Ascending aorta (tissue), 2 donors: ENCODE measurements around the gene LDLRAD4. TPM values are rescaled to one million over a fixed set of nuclear protein-coding genes. Genes with fewer than 3 reads are reported as not detected.

ENCODE experiments used
- DNase-seq, 2 donors: peaks; one replicate each; pipeline ENCODE4 v3.0.0-alpha.2; 2019; ENCODE audit warnings: low spot score in 2 of 2
- H3K27ac ChIP-seq, 2 donors: fragments of 200-600 bp; sonication (generic); one replicate each; pipeline ENCODE4 v1.5.1; 2016 to 2017; ENCODE audit warnings: mild to moderate bottlenecking in 1 of 2
- H3K27me3 ChIP-seq: fragments of 200-600 bp; sonication (generic); one replicate; pipeline ENCODE4 v1.5.1; 2017
- H3K36me3 ChIP-seq, 2 donors: fragments of 200-600 bp; sonication (generic); one replicate each; pipeline ENCODE4 v1.5.1; 2016
- H3K4me1 ChIP-seq, 2 donors: fragments of 200-600 bp; sonication (generic); one replicate each; pipeline ENCODE4 v1.5.1; 2016 to 2017; ENCODE audit warnings: mild to moderate bottlenecking in 1 of 2
- H3K4me3 ChIP-seq, 2 donors: fragments of 200-600 bp; sonication (generic); one replicate each; pipeline ENCODE4 v1.5.1; 2016 to 2017; ENCODE audit warnings: mild to moderate bottlenecking in 1 of 2
- H3K9me3 ChIP-seq, 2 donors: fragments of 200-600 bp; sonication (generic); one replicate each; pipeline ENCODE4 v1.5.1; 2016
- intact Hi-C: fragments of 100-400 bp; cut with DNase I; formaldehyde crosslinking; loops from one replicate; pipeline ENCODE4 v1.15.1; 2023
- total RNA-seq: library from RNA; depleted of rRNA; stranded (reverse); fragments of >200 nt; gene quantifications from one replicate; pipeline ENCODE4 v1.1.0, GENCODE V29; 2016
- TF ChIP-seq, protein P1 (sequence below), 3 experiments: fragments of 200-600 bp in 2 of 3; fragments of 450-650 bp in 1 of 3; sonication (generic) in 2 of 3; IDR thresholded peaks; one replicate each; pipeline ENCODE4 v1.5.1; 2016 to 2019; ENCODE audit warnings: antibody characterized with exemption in 3 of 3, mild to moderate bottlenecking in 1 of 3, moderate library complexity in 1 of 3

LDLRAD4 gene
- total RNA-seq, 1 donor from 2014 or later: 21.0 TPM

DNA sequence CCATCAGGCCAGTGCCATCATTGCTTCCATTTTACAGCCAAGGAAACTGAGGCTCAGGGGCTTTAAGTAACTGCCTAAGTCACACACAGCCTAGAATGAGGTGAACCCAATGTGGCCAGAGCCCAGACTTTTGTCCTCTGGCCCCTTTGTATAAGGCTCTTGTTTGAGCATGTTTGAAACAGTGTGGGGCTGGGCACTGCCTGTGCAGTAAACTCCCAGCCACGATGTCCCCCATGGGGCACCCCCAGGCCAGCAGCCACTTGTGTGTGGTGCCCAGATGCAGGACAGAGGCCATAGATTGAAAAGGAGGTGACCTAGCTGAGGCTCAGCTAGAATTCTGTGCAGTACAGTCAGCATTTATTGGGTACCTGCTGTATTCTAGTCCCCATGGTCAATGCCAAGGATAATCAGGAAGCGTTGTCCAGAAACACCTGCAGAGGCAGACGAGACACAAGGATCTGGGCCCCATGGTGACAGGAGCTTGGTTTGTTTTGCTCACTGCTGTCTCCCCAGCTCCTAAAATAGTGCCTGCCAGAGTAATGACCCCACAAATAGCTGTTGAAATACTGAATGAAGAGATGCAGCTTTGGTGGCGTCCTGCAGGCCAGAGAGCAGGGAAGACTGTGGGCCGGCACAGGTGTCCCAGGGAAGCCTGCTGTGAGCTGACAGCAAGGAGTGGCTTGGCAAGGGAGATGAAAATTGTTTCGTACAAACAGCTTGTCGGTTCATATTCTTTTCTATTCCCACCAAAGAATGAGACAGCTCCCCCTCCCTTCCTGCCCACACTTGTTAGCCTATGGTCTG, 160.7 kb downstream of the LDLRAD4 start:
- intact Hi-C loops: no loop called here
- no peaks in the 10 kb centered on the region for H3K27me3 ChIP-seq
- DNase-seq: no peak
- H3K4me3 ChIP-seq: no peak overlapping the region
- H3K4me1 ChIP-seq: peaks cover 15 to 64% of the 10 kb centered on the region in 2 donors
- no peaks in the 10 kb centered on the region for H3K9me3 ChIP-seq
- TF ChIP-seq, protein P1, sequence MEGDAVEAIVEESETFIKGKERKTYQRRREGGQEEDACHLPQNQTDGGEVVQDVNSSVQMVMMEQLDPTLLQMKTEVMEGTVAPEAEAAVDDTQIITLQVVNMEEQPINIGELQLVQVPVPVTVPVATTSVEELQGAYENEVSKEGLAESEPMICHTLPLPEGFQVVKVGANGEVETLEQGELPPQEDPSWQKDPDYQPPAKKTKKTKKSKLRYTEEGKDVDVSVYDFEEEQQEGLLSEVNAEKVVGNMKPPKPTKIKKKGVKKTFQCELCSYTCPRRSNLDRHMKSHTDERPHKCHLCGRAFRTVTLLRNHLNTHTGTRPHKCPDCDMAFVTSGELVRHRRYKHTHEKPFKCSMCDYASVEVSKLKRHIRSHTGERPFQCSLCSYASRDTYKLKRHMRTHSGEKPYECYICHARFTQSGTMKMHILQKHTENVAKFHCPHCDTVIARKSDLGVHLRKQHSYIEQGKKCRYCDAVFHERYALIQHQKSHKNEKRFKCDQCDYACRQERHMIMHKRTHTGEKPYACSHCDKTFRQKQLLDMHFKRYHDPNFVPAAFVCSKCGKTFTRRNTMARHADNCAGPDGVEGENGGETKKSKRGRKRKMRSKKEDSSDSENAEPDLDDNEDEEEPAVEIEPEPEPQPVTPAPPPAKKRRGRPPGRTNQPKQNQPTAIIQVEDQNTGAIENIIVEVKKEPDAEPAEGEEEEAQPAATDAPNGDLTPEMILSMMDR (IDR thresholded peaks at IDR 0.05): no peak
- peak overlapping the region; percentile 66 to 67 for H3K27ac ChIP-seq
- no peaks in the 10 kb centered on the region for H3K36me3 ChIP-seq

DNA sequence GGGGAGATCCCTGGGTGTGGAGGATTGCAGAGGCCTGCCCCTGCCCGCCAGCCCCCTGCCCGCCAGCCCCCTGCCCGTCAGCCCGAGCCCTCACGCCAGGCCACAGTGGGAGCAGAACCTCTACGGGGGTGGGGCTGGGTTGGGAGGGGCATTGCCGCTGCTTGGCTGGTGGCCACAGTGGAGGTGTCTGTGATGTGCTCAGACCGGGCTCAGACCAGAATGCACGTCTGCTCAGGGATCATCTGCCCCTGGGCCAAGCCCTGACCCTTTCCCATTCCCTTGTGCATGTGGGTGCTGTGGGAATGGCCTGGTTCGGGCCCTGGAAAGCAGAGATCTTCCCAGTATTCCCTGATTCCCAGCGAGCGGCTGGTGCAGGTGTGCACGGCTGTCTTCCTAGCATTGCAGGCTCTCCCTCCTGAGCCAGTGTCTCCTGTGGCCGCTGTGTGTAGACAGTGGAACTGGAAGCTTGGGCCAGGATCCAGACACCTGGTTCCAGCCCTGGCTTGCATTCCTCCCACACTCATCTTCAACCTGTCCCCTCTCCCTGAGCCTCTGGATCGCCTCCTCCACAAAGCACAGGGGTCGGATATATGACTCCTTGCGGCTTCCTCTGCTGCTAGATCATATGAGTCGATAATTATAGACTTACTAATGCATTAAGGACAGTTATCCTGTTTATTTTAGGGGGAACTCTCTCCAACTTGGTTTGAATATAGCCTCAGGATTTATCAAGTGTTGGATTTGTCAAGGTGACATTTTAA, 161.6 kb downstream of the LDLRAD4 start:
- H3K27me3 ChIP-seq: no peaks in the 10 kb centered on the region
- no peak for DNase-seq
- no peaks in the 10 kb centered on the region for H3K36me3 ChIP-seq
- peaks cover 15 to 59% of the 10 kb centered on the region in 2 donors for H3K4me1 ChIP-seq
- no peak overlapping the region for H3K4me3 ChIP-seq
- TF ChIP-seq, protein P1 (IDR thresholded peaks at IDR 0.05): no peak
- no peaks in the 10 kb centered on the region for H3K9me3 ChIP-seq
- intact Hi-C loops: loop anchor here (2.0 to 5.0 kb wide), 3 partner anchors 57 to 433 kb away; partner anchors contain the start of gene SEH1L
- H3K27ac ChIP-seq: peak overlapping the region; percentile 66 to 67

DNA sequence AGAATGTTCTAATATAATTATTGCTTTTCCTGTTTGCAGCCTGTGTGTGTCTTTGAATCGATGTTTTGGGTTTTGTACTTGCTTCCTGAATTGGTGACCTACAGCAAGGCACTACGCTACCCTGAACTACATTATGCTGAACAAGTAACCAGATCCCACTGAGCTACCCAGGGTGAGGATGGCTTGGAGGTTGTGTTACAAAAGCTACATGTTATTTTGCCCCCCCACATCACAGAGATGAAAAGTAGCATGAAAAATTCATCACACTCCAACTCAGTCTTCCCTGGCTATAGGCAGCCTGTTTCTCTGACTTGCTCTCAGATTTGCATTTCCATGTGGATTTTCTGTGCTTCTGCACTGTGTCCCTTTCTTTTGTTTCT, 162.1 kb downstream of the LDLRAD4 start:
- TF ChIP-seq, protein P1 (IDR thresholded peaks at IDR 0.05): no peak
- Histone ChIP-seq H3K9me3 (no peaks in the 10 kb centered on the region), H3K36me3 (no peaks in the 10 kb centered on the region), H3K27ac (peak overlapping the region; percentile 67 to 96), H3K4me3 (no peak overlapping the region), H3K4me1 (peaks cover 15 to 56% of the 10 kb centered on the region in 2 donors), H3K27me3 (no peaks in the 10 kb centered on the region)
- no peak for DNase-seq
- intact Hi-C loops: loop anchor here (2.0 to 5.0 kb wide), 3 partner anchors 57 to 433 kb away; partner anchors contain the start of gene SEH1L

DNA sequence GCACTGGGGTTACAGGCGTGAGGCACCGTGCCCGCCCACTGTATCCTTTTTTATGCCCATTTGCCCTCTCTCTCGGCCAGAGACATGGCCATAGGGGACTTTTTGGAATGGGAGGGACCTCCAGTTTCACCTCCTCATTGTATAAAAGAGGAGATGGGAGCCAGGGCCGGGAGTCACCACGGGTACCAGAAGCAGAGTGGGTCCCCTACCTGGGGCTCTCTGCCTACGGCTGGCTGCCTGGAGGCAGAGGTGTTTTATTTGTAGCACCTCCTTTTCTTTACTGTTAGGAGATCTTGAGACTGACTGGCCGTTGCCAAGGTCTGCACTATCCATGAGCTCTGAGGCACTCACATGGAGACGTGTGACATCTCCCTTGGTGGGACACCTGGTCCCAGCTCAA, 162.8 kb downstream of the LDLRAD4 start:
- intact Hi-C loops: loop anchor here (2.0 to 5.0 kb wide), 3 partner anchors 56 to 434 kb away; partner anchors contain the start of gene SEH1L
- Histone ChIP-seq H3K4me3 (peak overlapping the region in 1 of 2 donors; percentile 55), H3K27ac (peak overlapping the region; percentile 95 to 96), H3K9me3 (no peaks in the 10 kb centered on the region), H3K27me3 (no peaks in the 10 kb centered on the region), H3K36me3 (no peaks in the 10 kb centered on the region), H3K4me1 (peaks cover 15 to 52% of the 10 kb centered on the region in 2 donors)
- no peak for DNase-seq
- TF ChIP-seq, protein P1 (IDR thresholded peaks at IDR 0.05): no peak

DNA sequence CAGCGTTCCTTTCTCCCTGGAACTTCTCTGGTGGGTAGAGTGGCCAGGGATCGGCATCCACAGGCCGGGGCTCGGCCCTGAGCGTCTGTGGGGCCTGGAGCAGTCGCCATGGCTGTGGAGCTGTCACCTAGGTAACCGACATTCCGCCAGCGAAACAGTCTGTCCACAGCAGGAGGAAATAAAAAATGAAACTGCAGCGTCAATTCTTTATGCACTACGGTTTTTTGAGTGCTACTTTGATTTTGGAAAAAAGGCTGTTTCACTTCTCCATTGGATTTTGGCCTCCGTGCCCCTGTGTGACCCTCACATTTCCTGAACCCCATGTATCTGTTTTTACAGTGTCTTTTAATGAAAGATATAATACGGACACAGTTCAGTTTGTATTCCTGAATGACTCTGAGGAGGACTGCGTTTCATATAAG, 163.4 kb downstream of the LDLRAD4 start:
- Histone ChIP-seq H3K4me3 (peak overlapping the region; percentile 35 to 55), H3K36me3 (no peaks in the 10 kb centered on the region), H3K4me1 (peaks cover 15 to 52% of the 10 kb centered on the region in 2 donors), H3K27me3 (no peaks in the 10 kb centered on the region), H3K27ac (peak overlapping the region; percentile 95 to 96), H3K9me3 (no peaks in the 10 kb centered on the region)
- intact Hi-C loops: loop anchor here (2.0 to 5.0 kb wide), 7 partner anchors 41 to 435 kb away; partner anchors contain the start of gene SEH1L
- peak; percentile 38 to 91 for DNase-seq
- TF ChIP-seq, protein P1 (IDR thresholded peaks at IDR 0.05): no peak
